HepG2 (cell line): Measurements from ENCODE around the gene WBP1. TPM values are rescaled to one million over a fixed set of nuclear protein-coding genes. Genes with fewer than 3 reads are reported as not detected.

ENCODE experiments used
- ATF1 ChIP-seq: IDR thresholded peaks from 2 replicates; pipeline ENCODE4 v1.6.1; 2016; ENCODE audit warnings: mild to moderate bottlenecking, control low read depth
- DMAP1 ChIP-seq: IDR thresholded peaks from 2 replicates; pipeline ENCODE4 v1.6.1; 2016
- EZH2 ChIP-seq: conservative IDR thresholded peaks from 2 replicates; pipeline ENCODE4 v1.6.1; 2012; ENCODE audit warnings: mild to moderate bottlenecking, low read depth, low read length, moderate library complexity
- HOXA7 ChIP-seq: sonication (generic); formaldehyde crosslinking; IDR thresholded peaks from 2 replicates; pipeline ENCODE4 v1.8.1; 2022; ENCODE audit warnings: mild to moderate bottlenecking, missing genetic modification reagents, moderate library complexity
- ISL2 ChIP-seq: sonication (generic); formaldehyde crosslinking; IDR thresholded peaks from 2 replicates; pipeline ENCODE4 v1.5.0; 2020; ENCODE audit warnings: missing genetic modification reagents
- NR1H2 ChIP-seq: sonication (generic); formaldehyde crosslinking; IDR thresholded peaks from 2 replicates; pipeline ENCODE4 v1.8.1; 2022; ENCODE audit warnings: low read depth, missing genetic modification reagents, borderline replicate concordance
- ONECUT2 ChIP-seq: sonication (generic); formaldehyde crosslinking; IDR thresholded peaks from 2 replicates; pipeline ENCODE4 v1.4.0; 2020; ENCODE audit warnings: missing genetic modification reagents
- PAF1 ChIP-seq: IDR thresholded peaks from 2 replicates; pipeline ENCODE4 v1.6.1; 2016; ENCODE audit warnings: missing genetic modification reagents, missing compliant biosample characterization
- RAD21 ChIP-seq: fragments of 450-650 bp; formaldehyde crosslinking; IDR thresholded peaks from 2 replicates; pipeline ENCODE4 v1.5.0; 2020; ENCODE audit warnings: mild to moderate bottlenecking
- RARA ChIP-seq: IDR thresholded peaks from 2 replicates; pipeline ENCODE4 v1.6.1; 2016; ENCODE audit warnings: missing genetic modification reagents, missing compliant biosample characterization
- RBM39 ChIP-seq: fragments of 200-400 bp; formaldehyde crosslinking; IDR thresholded peaks from one replicate; pipeline ENCODE4 v1.6.1; 2018; ENCODE audit warnings: antibody characterized with exemption, mild to moderate bottlenecking, low read depth, low read length; ENCODE audit not compliant: poor library complexity, severe bottlenecking
- SMAD9 ChIP-seq: sonication (generic); formaldehyde crosslinking; IDR thresholded peaks from 2 replicates; pipeline ENCODE4 v1.5.1; 2020; ENCODE audit warnings: mild to moderate bottlenecking, missing genetic modification reagents
- TOE1 ChIP-seq: sonication (generic); formaldehyde crosslinking; IDR thresholded peaks from 2 replicates; pipeline ENCODE4 v1.4.0; 2020; ENCODE audit warnings: mild to moderate bottlenecking, missing genetic modification reagents
- YEATS2 ChIP-seq: sonication (generic); formaldehyde crosslinking; IDR thresholded peaks from 2 replicates; pipeline ENCODE4 v1.4.0; 2020; ENCODE audit warnings: missing genetic modification reagents, borderline replicate concordance
- ZMYM4 ChIP-seq: sonication (generic); formaldehyde crosslinking; IDR thresholded peaks from 2 replicates; pipeline ENCODE4 v1.8.1; 2023; ENCODE audit warnings: mild to moderate bottlenecking, missing genetic modification reagents
- ZNF331 ChIP-seq: sonication (generic); formaldehyde crosslinking; IDR thresholded peaks from 2 replicates; pipeline ENCODE4 v1.4.0; 2020; ENCODE audit warnings: missing genetic modification reagents
- ZNF674 ChIP-seq: sonication (generic); formaldehyde crosslinking; IDR thresholded peaks from 2 replicates; pipeline ENCODE4 v1.5.0; 2020; ENCODE audit warnings: low read depth, mild to moderate bottlenecking, missing genetic modification reagents
- polyA plus RNA-seq, 8 experiments: library from polyadenylated mRNA; depleted of rRNA in 3 of 8; stranded (reverse) in 7 of 8; unstranded in 1 of 8; fragments of >200 nt; fragmentation: Illumina TruSeq in 4 of 8; extraction: Trizol in 4 of 8; gene quantifications; 2 replicates each; pipeline versions ENCODE4 v1.2.1 to v1.2.3, GENCODE V29; 2011 to 2016; ENCODE audit warnings: low read depth in 4 of 8, missing spikeins in 1 of 8, mixed read lengths in 1 of 8; ENCODE audit not compliant: insufficient read depth in 1 of 8
- total RNA-seq, 5 experiments: library from RNA; depleted of rRNA; stranded (reverse); fragments of >200 nt; fragmentation: Illumina TruSeq; extraction: Trizol; gene quantifications; 2 replicates each; pipeline ENCODE4 v1.2.3, GENCODE V29; 2016; ENCODE audit warnings: low read depth in 1 of 5
- TF ChIP-seq, protein P1 (sequence below): sonication (generic); formaldehyde crosslinking; IDR thresholded peaks from 2 replicates; pipeline ENCODE4 v1.8.0; 2022; ENCODE audit warnings: mild to moderate bottlenecking, missing genetic modification reagents; ENCODE audit not compliant: insufficient replicate concordance
- TF ChIP-seq, protein P2 (sequence below): sonication (generic); formaldehyde crosslinking; IDR thresholded peaks from 2 replicates; pipeline ENCODE4 v1.5.0; 2020; ENCODE audit warnings: mild to moderate bottlenecking, missing genetic modification reagents, moderate library complexity
- TF ChIP-seq, protein P3 (sequence below): sonication (generic); formaldehyde crosslinking; IDR thresholded peaks from 2 replicates; pipeline ENCODE4 v1.4.0; 2020; ENCODE audit warnings: mild to moderate bottlenecking, missing genetic modification reagents
- TF ChIP-seq, protein P4 (sequence below): sonication (generic); formaldehyde crosslinking; conservative IDR thresholded peaks from 2 replicates; pipeline ENCODE4 v1.4.0; 2020; ENCODE audit warnings: missing genetic modification reagents
- TF ChIP-seq, protein P5 (sequence below): sonication (generic); formaldehyde crosslinking; IDR thresholded peaks from 2 replicates; pipeline ENCODE4 v1.5.0; 2020; ENCODE audit warnings: missing genetic modification reagents

Gene WBP1
- total and polyA plus RNA-seq, 2 of the 13 experiments (the other 11 are each of a cell fraction or from before 2014, with no cell fraction given): 38.8 to 85.7 TPM

DNA sequence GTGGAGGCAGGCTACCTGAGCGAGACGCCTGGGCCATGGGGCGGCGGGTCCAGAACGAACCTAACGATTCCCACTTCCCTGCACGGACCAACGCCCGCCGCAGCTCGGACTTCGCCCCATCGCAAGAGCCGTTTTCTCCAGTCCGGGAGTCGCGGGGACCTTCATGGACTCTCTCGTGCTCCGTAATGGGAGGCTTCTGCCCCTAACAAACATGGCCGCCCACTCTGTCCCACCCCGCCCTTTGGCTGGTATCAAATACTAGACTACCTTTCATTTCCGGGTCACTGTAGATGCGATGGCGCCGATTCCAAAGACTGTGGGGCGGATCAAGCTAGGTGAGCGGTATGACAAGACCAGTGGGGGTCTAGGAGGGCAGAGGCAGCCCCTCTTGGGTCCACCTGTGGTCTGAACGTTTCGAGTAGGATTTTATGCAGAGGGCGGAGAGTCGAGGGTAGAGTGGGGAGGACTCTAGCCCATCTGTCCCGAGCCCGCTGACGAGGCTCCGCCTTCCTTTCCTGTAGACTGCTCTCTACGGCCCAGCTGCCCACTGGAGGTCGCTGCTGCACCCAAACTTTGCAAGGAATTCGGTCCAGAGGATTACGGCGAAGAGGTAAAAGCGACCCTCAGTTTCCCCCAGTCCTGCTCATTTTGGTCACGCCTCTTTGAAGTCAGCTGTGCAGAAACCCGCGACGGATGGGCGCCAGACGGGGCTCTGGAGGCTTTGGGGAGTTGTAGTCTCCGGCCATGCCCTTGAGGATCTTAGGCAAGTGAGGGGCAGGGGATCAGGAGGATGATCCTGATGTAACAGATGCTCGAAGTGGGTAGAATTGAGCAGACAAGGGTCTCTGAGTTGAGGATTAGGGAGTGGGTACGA, 24.8 kb downstream of the WBP1 start, which contains the start of the genes CCDC142 and TTC31 (continued):
- TF ChIP-seq RBM39: no peak
- no peak for TF ChIP-seq PAF1 (CRISPR knock-in tag)
- peak; percentile 90; the same call in 1 of the 2 replicates for TF ChIP-seq SMAD9
- TF ChIP-seq, protein P1, sequence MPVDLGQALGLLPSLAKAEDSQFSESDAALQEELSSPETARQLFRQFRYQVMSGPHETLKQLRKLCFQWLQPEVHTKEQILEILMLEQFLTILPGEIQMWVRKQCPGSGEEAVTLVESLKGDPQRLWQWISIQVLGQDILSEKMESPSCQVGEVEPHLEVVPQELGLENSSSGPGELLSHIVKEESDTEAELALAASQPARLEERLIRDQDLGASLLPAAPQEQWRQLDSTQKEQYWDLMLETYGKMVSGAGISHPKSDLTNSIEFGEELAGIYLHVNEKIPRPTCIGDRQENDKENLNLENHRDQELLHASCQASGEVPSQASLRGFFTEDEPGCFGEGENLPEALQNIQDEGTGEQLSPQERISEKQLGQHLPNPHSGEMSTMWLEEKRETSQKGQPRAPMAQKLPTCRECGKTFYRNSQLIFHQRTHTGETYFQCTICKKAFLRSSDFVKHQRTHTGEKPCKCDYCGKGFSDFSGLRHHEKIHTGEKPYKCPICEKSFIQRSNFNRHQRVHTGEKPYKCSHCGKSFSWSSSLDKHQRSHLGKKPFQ (CRISPR knock-in tag): peak; percentile 37
- peak; percentile 36 for TF ChIP-seq RARA (CRISPR knock-in tag)
- TF ChIP-seq HOXA7 (CRISPR knock-in tag): peak; percentile 69; the same call in 1 of the 2 replicates
- peak; percentile 93 for TF ChIP-seq YEATS2 (CRISPR knock-in tag)
- peak; percentile 84 for TF ChIP-seq ATF1 (CRISPR knock-in tag)
- peak; percentile 84 for TF ChIP-seq ZMYM4 (CRISPR knock-in tag)
- peak; percentile 20 for TF ChIP-seq ZNF331
- TF ChIP-seq, protein P2, sequence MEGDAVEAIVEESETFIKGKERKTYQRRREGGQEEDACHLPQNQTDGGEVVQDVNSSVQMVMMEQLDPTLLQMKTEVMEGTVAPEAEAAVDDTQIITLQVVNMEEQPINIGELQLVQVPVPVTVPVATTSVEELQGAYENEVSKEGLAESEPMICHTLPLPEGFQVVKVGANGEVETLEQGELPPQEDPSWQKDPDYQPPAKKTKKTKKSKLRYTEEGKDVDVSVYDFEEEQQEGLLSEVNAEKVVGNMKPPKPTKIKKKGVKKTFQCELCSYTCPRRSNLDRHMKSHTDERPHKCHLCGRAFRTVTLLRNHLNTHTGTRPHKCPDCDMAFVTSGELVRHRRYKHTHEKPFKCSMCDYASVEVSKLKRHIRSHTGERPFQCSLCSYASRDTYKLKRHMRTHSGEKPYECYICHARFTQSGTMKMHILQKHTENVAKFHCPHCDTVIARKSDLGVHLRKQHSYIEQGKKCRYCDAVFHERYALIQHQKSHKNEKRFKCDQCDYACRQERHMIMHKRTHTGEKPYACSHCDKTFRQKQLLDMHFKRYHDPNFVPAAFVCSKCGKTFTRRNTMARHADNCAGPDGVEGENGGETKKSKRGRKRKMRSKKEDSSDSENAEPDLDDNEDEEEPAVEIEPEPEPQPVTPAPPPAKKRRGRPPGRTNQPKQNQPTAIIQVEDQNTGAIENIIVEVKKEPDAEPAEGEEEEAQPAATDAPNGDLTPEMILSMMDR (CRISPR knock-in tag): peak; percentile 99
- TF ChIP-seq ZNF674 (CRISPR knock-in tag): 0 out of 2 replicates have a peak, but pooled peaks have one; percentile 64
- no peak for TF ChIP-seq NR1H2 (CRISPR knock-in tag)
- peak; percentile 94 for TF ChIP-seq RAD21 (CRISPR knock-in tag)
- no peak for TF ChIP-seq EZH2
- TF ChIP-seq DMAP1 (CRISPR knock-in tag): peak; percentile 90
- TF ChIP-seq ISL2 (CRISPR knock-in tag): peak; percentile 50; the same call in 1 of the 2 replicates
- no peak; the same call in 1 of the 2 replicates for TF ChIP-seq TOE1 (CRISPR knock-in tag)
- TF ChIP-seq, protein P3, sequence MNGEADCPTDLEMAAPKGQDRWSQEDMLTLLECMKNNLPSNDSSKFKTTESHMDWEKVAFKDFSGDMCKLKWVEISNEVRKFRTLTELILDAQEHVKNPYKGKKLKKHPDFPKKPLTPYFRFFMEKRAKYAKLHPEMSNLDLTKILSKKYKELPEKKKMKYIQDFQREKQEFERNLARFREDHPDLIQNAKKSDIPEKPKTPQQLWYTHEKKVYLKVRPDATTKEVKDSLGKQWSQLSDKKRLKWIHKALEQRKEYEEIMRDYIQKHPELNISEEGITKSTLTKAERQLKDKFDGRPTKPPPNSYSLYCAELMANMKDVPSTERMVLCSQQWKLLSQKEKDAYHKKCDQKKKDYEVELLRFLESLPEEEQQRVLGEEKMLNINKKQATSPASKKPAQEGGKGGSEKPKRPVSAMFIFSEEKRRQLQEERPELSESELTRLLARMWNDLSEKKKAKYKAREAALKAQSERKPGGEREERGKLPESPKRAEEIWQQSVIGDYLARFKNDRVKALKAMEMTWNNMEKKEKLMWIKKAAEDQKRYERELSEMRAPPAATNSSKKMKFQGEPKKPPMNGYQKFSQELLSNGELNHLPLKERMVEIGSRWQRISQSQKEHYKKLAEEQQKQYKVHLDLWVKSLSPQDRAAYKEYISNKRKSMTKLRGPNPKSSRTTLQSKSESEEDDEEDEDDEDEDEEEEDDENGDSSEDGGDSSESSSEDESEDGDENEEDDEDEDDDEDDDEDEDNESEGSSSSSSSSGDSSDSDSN (CRISPR knock-in tag): peak; percentile 92
- TF ChIP-seq, protein P4, sequence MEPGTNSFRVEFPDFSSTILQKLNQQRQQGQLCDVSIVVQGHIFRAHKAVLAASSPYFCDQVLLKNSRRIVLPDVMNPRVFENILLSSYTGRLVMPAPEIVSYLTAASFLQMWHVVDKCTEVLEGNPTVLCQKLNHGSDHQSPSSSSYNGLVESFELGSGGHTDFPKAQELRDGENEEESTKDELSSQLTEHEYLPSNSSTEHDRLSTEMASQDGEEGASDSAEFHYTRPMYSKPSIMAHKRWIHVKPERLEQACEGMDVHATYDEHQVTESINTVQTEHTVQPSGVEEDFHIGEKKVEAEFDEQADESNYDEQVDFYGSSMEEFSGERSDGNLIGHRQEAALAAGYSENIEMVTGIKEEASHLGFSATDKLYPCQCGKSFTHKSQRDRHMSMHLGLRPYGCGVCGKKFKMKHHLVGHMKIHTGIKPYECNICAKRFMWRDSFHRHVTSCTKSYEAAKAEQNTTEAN: peak; percentile 67; the same call in 1 of the 2 replicates
- TF ChIP-seq, protein P5, sequence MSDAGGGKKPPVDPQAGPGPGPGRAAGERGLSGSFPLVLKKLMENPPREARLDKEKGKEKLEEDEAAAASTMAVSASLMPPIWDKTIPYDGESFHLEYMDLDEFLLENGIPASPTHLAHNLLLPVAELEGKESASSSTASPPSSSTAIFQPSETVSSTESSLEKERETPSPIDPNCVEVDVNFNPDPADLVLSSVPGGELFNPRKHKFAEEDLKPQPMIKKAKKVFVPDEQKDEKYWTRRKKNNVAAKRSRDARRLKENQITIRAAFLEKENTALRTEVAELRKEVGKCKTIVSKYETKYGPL (CRISPR knock-in tag): no peak
- TF ChIP-seq ONECUT2 (CRISPR knock-in tag): no peak
